DND-41 (cell line): ENCODE measurements around the gene OR14C36.

Source experiments
- EZH2 ChIP-seq: IDR thresholded peaks from 3 replicates; pipeline ENCODE4 v1.6.1; 2012; ENCODE audit warnings: borderline replicate concordance, low read depth, mild to moderate bottlenecking, moderate library complexity, low read length, inconsistent platforms; ENCODE audit not compliant: severe bottlenecking
- TF ChIP-seq, protein P1 (sequence below): IDR thresholded peaks from 2 replicates; pipeline ENCODE4 v1.5.1; 2012; ENCODE audit warnings: borderline replicate concordance, low read length, moderate library complexity, mild to moderate bottlenecking; ENCODE audit not compliant: poor library complexity, severe bottlenecking; ENCODE audit errors: extremely low read depth

DNA sequence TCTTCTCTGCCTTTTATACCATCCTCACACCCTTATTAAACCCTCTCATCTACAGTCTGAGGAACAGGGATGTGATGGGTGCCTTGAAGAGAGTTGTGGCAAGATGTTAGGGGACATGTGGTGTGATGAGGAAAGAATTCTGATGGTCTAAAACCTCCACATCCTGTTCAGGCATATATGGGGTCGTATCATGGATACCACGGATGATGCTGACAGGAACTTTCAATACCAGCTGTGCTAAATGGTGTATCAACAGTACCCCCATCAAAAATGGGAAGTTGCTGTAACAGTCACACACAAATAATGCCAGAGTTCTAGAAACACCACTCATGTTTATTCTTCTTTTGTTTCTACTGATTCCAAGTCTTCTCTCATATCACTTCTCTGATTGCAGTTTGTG, 39.9 kb downstream of the OR14C36 start:
- TF ChIP-seq, protein P1, sequence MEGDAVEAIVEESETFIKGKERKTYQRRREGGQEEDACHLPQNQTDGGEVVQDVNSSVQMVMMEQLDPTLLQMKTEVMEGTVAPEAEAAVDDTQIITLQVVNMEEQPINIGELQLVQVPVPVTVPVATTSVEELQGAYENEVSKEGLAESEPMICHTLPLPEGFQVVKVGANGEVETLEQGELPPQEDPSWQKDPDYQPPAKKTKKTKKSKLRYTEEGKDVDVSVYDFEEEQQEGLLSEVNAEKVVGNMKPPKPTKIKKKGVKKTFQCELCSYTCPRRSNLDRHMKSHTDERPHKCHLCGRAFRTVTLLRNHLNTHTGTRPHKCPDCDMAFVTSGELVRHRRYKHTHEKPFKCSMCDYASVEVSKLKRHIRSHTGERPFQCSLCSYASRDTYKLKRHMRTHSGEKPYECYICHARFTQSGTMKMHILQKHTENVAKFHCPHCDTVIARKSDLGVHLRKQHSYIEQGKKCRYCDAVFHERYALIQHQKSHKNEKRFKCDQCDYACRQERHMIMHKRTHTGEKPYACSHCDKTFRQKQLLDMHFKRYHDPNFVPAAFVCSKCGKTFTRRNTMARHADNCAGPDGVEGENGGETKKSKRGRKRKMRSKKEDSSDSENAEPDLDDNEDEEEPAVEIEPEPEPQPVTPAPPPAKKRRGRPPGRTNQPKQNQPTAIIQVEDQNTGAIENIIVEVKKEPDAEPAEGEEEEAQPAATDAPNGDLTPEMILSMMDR = no peak
- no peak for TF ChIP-seq EZH2
